ENCODE data around the gene FAM131C. TPM values are rescaled to one million over a fixed set of nuclear protein-coding genes. Genes with fewer than 3 reads are reported as not detected.

FAM131C gene
- total RNA-seq, 1 donor from 2014 or later = not detected

DNA sequence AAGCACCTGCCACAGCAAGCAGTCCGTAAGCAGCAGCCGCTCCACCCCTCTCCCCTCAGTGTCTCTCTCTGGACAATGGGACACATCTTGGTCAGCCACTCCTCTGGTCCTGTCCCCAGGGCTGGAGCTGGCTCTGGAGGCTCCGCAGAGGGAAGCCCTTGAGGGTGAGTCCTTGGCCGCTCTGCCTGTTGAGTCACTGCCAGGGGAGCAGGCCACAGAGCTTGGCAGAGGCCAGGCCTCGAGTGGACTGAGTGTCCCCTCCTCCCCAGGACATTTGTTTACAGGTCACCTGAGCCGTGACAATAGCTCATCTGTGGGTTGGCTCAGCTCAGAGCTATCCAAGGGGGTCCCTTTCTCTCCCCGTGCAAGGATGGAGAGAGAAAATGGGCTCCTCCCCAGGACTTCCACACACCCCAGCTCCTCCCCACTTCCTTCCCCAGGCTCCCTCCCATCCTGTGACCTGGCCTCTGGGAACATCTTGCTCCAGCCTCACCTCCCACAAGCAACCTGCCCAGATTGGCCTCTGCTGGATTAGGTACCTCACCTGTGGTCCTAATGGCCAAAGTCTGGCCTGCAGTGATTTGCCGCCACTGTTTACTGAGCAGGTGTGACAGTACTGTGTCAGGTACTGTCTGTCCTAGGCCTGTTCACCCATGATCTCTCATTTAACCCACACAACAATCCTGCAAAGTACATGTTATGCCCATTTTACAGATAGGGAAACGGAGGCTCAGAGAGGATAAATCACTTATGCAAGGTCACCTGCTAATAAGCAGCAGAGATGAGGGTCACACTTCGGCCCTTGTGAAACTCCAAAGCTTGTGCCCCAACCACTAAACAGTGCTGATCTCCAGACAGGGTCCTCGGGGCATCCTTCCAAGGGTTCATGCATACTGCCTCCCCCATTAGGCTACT is 4.8 kb downstream of the FAM131C start:
- POLR2A ChIA-PET = interaction anchor here (0.6 kb wide), 1 partner anchor 132 kb away, joined by 9 read pairs; no protein-coding TSS in a partner anchor
- TF ChIP-seq, protein P1, sequence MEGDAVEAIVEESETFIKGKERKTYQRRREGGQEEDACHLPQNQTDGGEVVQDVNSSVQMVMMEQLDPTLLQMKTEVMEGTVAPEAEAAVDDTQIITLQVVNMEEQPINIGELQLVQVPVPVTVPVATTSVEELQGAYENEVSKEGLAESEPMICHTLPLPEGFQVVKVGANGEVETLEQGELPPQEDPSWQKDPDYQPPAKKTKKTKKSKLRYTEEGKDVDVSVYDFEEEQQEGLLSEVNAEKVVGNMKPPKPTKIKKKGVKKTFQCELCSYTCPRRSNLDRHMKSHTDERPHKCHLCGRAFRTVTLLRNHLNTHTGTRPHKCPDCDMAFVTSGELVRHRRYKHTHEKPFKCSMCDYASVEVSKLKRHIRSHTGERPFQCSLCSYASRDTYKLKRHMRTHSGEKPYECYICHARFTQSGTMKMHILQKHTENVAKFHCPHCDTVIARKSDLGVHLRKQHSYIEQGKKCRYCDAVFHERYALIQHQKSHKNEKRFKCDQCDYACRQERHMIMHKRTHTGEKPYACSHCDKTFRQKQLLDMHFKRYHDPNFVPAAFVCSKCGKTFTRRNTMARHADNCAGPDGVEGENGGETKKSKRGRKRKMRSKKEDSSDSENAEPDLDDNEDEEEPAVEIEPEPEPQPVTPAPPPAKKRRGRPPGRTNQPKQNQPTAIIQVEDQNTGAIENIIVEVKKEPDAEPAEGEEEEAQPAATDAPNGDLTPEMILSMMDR (IDR thresholded peaks at IDR 0.05) = no peak
- Mint-ChIP-seq H3K4me1 (peaks cover 2% of the 10 kb centered on the region), H3K9me3 (no peaks in the 10 kb centered on the region), H3K27me3 (peaks cover 26% of the 10 kb centered on the region), H3K36me3 (ENCODE audit: low read depth) (no peaks in the 10 kb centered on the region), H3K4me3 (no peak overlapping the region), H3K27ac (no peak overlapping the region)
- CTCF ChIA-PET = interaction anchor here (0.8 kb wide), 1 partner anchor 9 kb away, joined by 3 read pairs; no protein-coding TSS in a partner anchor
- no peak for DNase-seq
- no peak for ATAC-seq (ENCODE audit: low read depth)
- intact Hi-C loops (cut with micrococcal nuclease) = no loop called here

DNA sequence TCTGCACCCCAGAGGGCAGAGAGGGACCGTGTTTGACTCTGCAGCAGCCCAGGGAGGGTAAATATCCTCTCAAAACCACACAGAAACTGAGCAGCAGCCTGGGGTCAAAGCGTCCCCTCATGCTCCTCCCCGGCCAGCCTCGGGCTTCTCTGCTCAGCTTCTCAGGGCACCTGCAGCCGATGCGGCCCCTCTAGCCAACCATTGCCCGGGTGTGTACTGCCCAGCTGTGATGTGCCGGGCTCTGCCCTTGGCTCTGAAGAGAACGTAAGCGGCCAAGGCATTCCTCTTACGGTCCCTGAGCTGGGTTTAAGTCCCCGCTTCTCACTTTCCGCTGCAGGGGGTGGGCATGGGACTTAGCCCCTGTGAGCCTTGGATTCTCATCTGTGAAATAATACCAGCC is 5.5 kb downstream of the FAM131C start:
- intact Hi-C loops (cut with micrococcal nuclease) = no loop called here
- TF ChIP-seq, protein P1 (IDR thresholded peaks at IDR 0.05) = no peak
- Mint-ChIP-seq H3K4me1 (peaks cover 2% of the 10 kb centered on the region), H3K27me3 (peaks cover 26% of the 10 kb centered on the region), H3K27ac (no peak overlapping the region), H3K4me3 (no peak overlapping the region), H3K36me3 (ENCODE audit: low read depth) (no peaks in the 10 kb centered on the region), H3K9me3 (no peaks in the 10 kb centered on the region)
- no peak for ATAC-seq (ENCODE audit: low read depth)
- CTCF ChIA-PET = no interaction called here
- no peak for DNase-seq
- POLR2A ChIA-PET = interaction anchor here (0.6 kb wide), 1 partner anchor 131 kb away, joined by 9 read pairs; no protein-coding TSS in a partner anchor

DNA sequence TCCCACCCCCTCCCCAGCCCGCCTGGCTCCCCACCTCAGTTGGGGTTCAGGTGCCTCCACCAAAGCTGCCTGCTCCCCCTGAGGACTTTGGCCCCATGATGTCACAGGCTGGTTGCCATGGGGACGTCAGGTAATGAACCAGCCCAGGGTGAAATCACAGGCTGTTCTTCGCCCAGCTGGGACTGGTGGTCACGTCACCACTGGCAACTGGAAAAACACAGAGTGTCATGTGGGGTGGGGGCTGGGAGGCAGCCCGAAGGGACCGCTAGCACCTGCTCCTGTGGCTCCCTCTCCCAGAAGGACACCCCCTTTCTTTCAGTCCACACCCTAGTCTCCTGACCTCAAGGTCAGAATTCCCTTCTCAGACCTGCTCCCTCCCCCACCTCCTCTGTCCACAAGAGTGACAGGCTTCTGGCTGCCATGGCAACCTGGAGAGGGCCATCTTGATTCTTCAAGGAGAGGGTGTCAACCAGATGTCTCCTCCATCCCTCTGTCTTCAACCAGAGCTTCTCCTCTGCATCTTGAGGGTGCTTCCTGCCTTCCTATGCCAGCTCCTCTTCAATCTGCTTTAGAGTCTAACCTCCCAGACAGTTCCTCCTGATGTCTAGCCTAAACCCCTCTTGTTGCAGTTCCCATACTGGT is 6.2 kb downstream of the FAM131C start:
- ChIA-PET POLR2A (no interaction called here), CTCF (no interaction called here)
- Mint-ChIP-seq H3K27ac (no peak overlapping the region), H3K27me3 (peaks cover 26% of the 10 kb centered on the region), H3K9me3 (no peaks in the 10 kb centered on the region), H3K4me3 (no peak overlapping the region), H3K4me1 (peaks cover 2% of the 10 kb centered on the region), H3K36me3 (ENCODE audit: low read depth) (no peaks in the 10 kb centered on the region)
- TF ChIP-seq, protein P1 (IDR thresholded peaks at IDR 0.05) = no peak
- DNase-seq (no peak), ATAC-seq (ENCODE audit: low read depth) (no peak)
- intact Hi-C loops (cut with micrococcal nuclease) = no loop called here

DNA sequence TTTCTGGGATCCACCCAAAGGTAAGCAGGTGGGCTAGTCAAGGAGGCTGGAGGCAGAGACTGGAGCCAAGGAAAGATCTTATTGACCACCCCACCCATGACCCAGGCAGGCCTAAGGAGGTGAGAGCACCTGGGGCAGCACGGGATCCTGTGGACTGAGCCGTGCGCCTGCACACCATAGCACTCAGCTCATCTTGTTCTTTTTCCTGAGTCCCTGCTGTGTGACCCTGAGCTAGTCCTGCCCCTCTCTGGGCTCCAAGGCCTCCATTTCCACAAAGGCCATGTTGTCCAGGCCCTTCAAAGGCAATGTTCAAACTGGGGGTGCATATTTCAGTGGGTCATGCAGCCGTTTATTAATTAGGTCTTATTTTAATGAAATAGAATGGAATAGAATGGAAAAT is 7.2 kb downstream of the FAM131C start:
- DNase-seq = no peak
- no peak overlapping the region for H3K27ac Mint-ChIP-seq
- no peaks in the 10 kb centered on the region for H3K36me3 Mint-ChIP-seq (ENCODE audit: low read depth)
- intact Hi-C loops (cut with micrococcal nuclease) = no loop called here
- TF ChIP-seq, protein P1 (IDR thresholded peaks at IDR 0.05) = no peak
- ChIA-PET CTCF (no interaction called here), POLR2A (no interaction called here)
- peaks cover 23% of the 10 kb centered on the region for H3K27me3 Mint-ChIP-seq
- H3K9me3 Mint-ChIP-seq = no peaks in the 10 kb centered on the region
- no peak overlapping the region for H3K4me3 Mint-ChIP-seq
- no peaks in the 10 kb centered on the region for H3K4me1 Mint-ChIP-seq
- no peak for ATAC-seq (ENCODE audit: low read depth)

DNA sequence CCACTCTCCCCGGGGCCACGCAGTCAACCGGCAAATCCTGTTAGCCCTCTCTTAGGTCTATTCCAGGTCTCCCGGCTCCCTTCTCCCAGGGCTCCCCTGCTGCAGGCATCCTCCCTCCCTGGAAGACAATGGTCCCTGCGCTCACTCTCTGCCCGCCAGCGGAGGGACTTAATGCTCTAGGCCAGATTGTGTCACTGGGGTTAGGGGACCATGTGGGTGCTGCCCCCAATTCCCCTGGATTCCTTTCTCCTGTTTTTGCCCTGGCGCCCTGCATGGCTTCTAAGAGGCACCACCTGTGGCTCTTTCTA is 8.2 kb downstream of the FAM131C start:
- Mint-ChIP-seq H3K36me3 (ENCODE audit: low read depth) (no peaks in the 10 kb centered on the region), H3K4me1 (no peaks in the 10 kb centered on the region), H3K27ac (no peak overlapping the region), H3K9me3 (no peaks in the 10 kb centered on the region), H3K27me3 (peaks cover 26% of the 10 kb centered on the region), H3K4me3 (no peak overlapping the region)
- ATAC-seq (ENCODE audit: low read depth) (no peak), DNase-seq (no peak)
- CTCF ChIA-PET = no interaction called here
- intact Hi-C loops (cut with micrococcal nuclease) = no loop called here
- TF ChIP-seq, protein P1 (IDR thresholded peaks at IDR 0.05) = no peak
- POLR2A ChIA-PET = no interaction called here
